CD4-positive, alpha-beta T cell treated with Interleukin-6 at 100 ng/mL for 8 hours (primary cell): ENCODE measurements around the gene SFRP2.

Source experiments
- DNase-seq: peaks from one replicate; pipeline ENCODE4 v3.0.0-alpha.2; 2020; ENCODE audit warnings: mixed read lengths, low spot score

Gene SFRP2

GRCh38 chr4:153766758-153767157, 22.1 kb downstream of the SFRP2 start:
- DNase-seq = no peak

DNA sequence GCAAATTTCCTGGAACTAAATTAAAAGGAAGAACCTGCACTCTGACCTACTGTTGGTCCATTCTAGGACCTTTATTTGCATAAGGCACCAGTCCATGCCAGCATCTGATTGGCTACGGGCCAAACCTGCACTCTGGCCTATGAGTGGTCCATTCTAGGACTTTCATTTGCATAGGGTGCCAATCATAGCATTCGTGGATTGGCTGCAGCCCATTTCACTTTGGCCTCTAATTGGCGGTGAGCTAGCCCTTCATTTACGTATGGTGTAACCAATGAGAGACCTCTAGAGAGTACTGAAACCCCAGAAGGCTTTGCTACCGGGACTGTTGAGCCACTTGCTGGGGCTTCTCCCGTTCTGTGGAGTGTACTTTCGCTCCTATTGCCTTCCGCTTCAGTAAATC, 23.0 kb downstream of the SFRP2 start:
- DNase-seq = no peak

GRCh38 chr4:153764601-153765368, 24.1 kb downstream of the SFRP2 start:
- no peak for DNase-seq

GRCh38 chr4:153763404-153763803, 25.5 kb downstream of the SFRP2 start:
- no peak for DNase-seq

GRCh38 chr4:153759407-153760316, 29.2 kb downstream of the SFRP2 start, which contains the start of gene RNF175:
Gene RNF175 (minus strand): TSS chr4:153760024. CDS start chr4:153759862, 162 bp downstream.
- no peak for DNase-seq

DNA sequence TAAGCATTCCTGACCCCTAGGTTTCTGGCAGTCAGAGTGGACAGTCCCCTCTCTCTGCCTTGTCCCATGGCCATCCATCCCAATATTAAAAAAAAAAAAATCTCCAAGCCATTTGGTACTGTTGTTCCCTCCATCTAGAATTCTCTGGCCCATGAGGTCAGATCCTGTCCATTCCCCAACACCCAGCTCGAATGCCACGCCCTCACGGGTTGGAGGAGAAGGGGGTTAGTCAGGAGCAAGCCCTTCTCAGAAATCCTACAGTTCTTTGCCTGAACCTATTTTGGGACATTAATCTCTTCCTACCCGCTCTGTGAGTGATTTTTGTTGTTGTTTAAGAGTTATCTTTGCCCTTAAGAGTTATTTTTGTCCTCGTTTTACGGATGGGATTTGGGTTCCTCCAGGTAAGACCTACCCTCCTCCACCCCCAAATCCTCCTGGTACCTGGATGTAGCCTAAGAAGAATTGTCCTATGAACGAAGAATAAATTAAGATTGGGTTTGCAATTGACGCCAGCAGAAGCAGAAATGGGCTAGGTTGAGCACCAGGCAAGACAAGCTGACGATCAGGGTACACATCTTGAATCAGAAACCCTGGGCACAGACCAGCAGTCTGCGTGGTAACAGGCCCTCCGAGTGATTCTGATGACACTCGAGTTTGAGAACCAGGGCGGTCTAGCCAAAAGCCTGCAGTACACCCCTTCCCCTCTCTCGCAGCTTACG, 30.0 kb downstream of the SFRP2 start:
- DNase-seq = no peak

- DNase-seq = no peak
Observed at GRCh38 chr4:153758136-153758535, 30.7 kb downstream of the SFRP2 start.

DNA sequence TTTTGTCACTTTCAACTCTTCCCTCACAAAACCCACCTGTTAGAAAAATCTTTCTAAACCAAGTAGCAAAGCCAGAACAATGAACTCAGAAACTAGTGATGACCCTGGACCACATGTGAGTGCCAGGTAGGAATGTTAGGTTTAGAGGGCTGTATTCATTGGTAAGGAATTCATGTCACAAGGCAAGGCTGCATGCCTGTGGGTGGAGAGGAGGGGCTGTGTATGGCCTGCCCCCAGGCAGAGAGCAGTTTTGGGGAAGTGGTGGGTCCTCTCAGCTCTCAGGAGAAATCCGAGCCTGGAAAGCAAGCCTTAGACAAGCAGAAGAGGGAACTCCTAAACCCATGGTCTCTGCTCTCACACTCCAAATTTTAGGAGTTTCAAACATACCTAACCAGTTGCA, 31.5 kb downstream of the SFRP2 start:
- DNase-seq = no peak

- DNase-seq = no peak
Observed at GRCh38 chr4:153755186-153755585, 33.7 kb downstream of the SFRP2 start.

- peak; percentile 65 for DNase-seq
Observed at GRCh38 chr4:153750197-153750817, 38.6 kb downstream of the SFRP2 start.

DNA sequence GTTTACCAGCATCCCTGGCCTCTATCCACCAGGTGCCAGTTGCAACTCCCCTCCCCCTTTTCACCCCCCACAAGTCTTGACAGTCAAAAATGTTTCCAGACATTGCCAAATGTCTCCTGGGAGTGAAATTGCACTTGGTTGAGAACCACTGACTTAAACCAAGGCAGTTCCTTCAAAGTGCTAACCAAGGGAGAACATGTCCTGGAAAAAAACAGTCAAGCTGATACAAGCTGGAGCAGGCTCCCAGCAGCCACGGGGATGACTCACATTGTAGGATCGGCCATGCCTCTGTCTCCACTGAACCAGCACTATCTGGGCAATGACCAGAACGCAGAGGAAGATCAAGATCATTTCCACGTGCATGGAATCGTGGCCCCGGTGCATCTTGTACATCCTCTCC, 40.5 kb downstream of the SFRP2 start:
- no peak for DNase-seq

DNA sequence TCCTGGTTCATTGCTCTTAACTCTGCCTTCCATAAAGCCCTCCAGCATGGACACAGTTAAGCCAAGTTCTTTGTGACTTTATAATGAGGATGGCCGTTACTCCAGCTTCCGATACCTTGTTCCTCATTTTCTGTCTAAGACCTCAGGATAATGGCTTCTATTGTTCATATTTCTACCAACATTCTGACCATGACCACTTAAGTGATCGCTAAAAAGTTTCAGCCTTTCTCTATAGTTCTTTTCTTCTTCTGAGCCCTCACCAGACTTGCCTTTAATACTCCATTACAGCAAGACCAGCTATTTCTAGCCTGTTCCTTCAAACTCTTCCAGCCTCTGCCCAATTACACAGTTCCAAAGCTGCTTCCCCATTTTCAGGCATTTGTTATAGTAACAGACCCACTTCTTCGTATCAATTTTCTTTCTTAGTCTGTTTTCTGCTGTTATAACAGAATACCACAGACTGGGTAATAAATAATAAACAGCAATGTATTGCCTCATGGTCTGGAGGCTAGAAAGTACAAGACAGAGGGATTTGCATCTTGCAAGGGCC, 41.4 kb downstream of the SFRP2 start:
- DNase-seq = no peak

GRCh38 chr4:153745651-153746050, 43.2 kb downstream of the SFRP2 start:
- DNase-seq = no peak

DNA sequence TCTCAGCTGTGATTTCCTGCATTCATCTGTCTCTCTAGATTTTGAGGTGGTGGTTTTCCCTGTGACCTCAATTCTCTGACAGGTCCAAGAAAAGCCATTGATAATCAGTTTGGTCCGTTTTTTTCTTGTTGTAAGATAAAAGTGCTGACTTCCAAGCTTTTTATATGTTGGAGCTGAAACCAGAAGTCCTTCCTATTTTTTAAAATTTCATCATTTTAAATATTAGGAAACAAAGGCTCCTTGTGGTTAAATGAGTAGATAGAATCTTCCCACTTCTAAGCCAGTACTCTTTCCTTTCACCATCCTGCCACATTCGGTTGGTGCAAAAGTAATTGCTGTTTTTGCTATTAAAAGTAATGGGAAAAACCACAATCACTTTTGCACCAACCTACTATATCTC, 47.3 kb downstream of the SFRP2 start:
- DNase-seq = no peak

- DNase-seq = no peak
Observed at GRCh38 chr4:153735906-153736461, 52.9 kb downstream of the SFRP2 start.

GRCh38 chr4:153733751-153734448, 55.0 kb downstream of the SFRP2 start:
- DNase-seq = no peak

DNA sequence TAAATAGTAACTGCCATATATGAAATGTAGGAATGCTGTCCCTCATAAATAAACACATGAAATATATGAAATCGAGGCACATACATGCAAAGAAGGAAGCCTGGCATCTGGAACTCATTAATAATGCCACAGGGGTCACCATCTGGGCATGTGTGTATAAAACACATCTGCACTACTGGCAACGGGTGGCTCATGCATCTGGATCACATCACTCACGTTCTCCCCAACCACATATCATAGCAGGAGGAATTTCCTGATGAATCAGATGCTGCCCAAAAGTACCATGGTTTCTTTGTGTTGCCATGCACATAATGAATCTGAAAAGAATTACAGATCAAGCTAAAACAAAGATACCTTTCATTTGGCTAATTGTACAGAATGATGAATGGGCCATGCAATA, 57.6 kb downstream of the SFRP2 start:
- DNase-seq = no peak
